ENCODE data around the gene ERICH4.
"Not testable (repeated sequence)": the region's sequence is repeated elsewhere in the genome, so short reads cannot be mapped to it uniquely, and the experiment has no call there.

Gene ERICH4

GRCh38 chr19:41442473-41443355 is at the start of gene ERICH4:
Gene ERICH4 (plus strand): TSS chr19:41443156. CDS start chr19:41443170, 14 bp downstream.
- DNase-seq (ENCODE audit: low spot score), result no peak

- no peak for DNase-seq (ENCODE audit: low spot score)
Measured at GRCh38 chr19:41395355-41395754, 47.6 kb upstream of the ERICH4 start.

GRCh38 chr19:41397086-41398049 is 45.6 kb upstream of the ERICH4 start, which contains the start of the genes BCKDHA and EXOSC5:
Gene BCKDHA (plus strand): TSS chr19:41397818. CDS start chr19:41397828, 10 bp downstream.
Gene EXOSC5 (minus strand): TSS chr19:41397359. CDS start chr19:41397328, 31 bp downstream.
- peak; percentile 99 for DNase-seq (ENCODE audit: low spot score)

- DNase-seq (ENCODE audit: low spot score), result no peak
Measured at GRCh38 chr19:41398050-41398418, 44.9 kb upstream of the ERICH4 start.

- DNase-seq (ENCODE audit: low spot score), result no peak
Measured at GRCh38 chr19:41398598-41398997, 44.4 kb upstream of the ERICH4 start.

- no peak for DNase-seq (ENCODE audit: low spot score)
Measured at GRCh38 chr19:41399091-41399490, 43.9 kb upstream of the ERICH4 start.

- DNase-seq (ENCODE audit: low spot score), result no peak
Measured at GRCh38 chr19:41399525-41399924, 43.4 kb upstream of the ERICH4 start.

- no peak for DNase-seq (ENCODE audit: low spot score)
Measured at GRCh38 chr19:41401483-41401882, 41.5 kb upstream of the ERICH4 start.

GRCh38 chr19:41402010-41402409 is 40.9 kb upstream of the ERICH4 start:
- DNase-seq (ENCODE audit: low spot score), result no peak

GRCh38 chr19:41403181-41403970 is 39.6 kb upstream of the ERICH4 start:
- DNase-seq (ENCODE audit: low spot score), result no peak

GRCh38 chr19:41405776-41406175 is 37.2 kb upstream of the ERICH4 start:
- DNase-seq (ENCODE audit: low spot score), result no peak

- DNase-seq (ENCODE audit: low spot score), result no peak
Measured at GRCh38 chr19:41407271-41407670, 35.7 kb upstream of the ERICH4 start.

- DNase-seq (ENCODE audit: low spot score), result no peak
Measured at GRCh38 chr19:41408256-41408655, 34.7 kb upstream of the ERICH4 start.

GRCh38 chr19:41408846-41409245 is 34.1 kb upstream of the ERICH4 start:
- not testable (repeated sequence) for DNase-seq (ENCODE audit: low spot score)

GRCh38 chr19:41409288-41409687 is 33.7 kb upstream of the ERICH4 start:
- no peak for DNase-seq (ENCODE audit: low spot score)

- DNase-seq (ENCODE audit: low spot score), result no peak
Measured at GRCh38 chr19:41410336-41411054, 32.5 kb upstream of the ERICH4 start.

GRCh38 chr19:41411100-41411967 is 31.6 kb upstream of the ERICH4 start:
- no peak for DNase-seq (ENCODE audit: low spot score)

- DNase-seq (ENCODE audit: low spot score), result no peak
Measured at GRCh38 chr19:41411968-41412265, 31.0 kb upstream of the ERICH4 start.

GRCh38 chr19:41412953-41413352 is 30.0 kb upstream of the ERICH4 start:
- DNase-seq (ENCODE audit: low spot score), result no peak

- DNase-seq (ENCODE audit: low spot score), result no peak
Measured at GRCh38 chr19:41413947-41414346, 29.0 kb upstream of the ERICH4 start.
